Fibroblast of gingiva (primary cell): ENCODE measurements around the gene CBX8.

Source experiments
- DNase-seq: peaks from one replicate; pipeline ENCODE4 v3.0.0-alpha.2; 2011; ENCODE audit warnings: low read depth

Gene CBX8

DNA sequence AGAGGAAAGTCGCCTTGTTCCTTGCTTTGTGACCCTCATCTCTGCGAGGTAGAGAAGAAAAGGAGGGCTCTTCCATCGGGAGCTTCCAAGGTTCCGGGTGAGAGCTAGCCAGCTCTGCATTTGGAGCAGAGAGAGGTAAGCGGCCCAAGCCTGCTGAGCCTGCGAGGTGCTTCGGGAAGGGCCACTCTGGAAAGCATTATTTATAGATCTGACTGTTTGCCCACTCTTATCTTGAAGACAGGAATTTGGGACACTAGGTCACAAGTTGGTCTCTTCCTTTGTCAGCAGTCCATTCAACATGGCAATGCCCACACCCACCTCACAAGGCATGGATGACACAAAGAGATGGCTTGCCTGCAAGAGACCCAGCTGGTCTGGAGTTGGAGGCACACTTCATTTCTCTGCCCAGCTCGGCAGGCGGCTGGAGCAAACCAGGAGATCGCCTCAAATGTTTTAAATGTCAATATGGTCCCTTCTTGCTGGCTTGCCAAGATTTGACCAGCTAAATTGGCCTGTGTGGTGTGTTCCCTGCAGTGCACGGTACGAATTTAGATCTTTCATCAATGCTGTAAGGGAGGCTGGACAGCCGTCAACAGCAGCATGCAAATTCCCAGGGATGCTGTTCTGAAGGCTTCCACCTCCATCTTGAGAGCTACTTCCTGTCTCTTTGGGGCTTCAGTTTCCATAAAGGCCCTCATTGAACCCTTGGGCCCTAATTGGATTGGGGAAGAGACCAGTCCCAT lies 22.8 kb upstream of the CBX8 start:
- no peak for DNase-seq

DNA sequence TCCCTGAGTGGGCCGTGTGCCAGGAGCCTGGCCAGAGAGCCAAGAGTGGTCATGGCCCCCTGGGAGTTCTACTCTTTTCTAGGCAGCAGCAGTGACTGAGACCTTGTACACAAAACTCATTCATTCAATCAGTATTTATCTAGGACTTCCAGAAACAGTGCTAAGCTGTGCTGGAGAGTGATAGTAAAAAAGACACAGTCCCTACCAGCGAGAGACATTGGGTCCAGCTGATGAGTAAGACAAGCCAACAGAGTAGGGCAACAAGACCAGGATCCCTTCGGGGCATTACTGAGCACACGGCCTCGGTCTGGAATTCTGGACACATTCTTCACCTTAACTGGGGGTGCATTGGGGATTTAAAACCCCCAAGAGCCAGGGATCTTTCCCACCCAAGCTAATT lies 22.2 kb upstream of the CBX8 start:
- no peak for DNase-seq

DNA sequence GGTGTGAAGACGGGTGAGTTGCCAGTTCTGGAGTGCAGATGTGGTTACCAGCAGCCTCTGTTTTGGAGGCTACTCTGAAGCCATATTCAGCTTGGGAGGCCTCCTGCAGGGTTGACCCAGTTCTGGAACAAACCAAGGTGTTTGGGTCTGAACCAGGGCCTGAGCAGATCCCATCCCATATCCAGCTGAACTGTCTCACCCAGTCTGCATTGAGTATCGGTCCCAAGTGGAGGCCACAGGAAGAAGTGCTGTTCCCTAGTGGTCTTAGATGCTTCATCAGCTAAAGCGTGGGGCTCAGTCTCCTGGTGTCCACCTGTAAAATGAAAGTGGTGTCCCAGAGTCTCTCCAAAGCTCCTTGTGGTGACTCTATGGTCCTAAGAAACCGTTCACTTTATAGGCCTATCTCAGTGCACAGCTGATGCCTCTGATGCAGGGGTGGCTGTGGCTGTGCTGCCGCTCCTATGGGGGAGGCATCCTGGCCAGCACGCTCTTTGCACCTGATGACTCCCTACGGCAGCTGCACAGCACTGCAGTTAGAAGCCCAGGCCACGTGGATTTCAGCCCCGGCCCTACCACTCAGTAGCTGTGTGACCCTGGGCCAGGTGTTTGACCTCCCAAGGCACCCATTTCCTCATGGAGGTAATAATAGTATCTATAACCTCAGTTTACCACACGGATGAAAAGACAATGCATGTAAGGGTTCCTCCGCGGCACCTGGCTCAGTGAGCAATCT lies 21.3 kb upstream of the CBX8 start:
- DNase-seq: no peak

DNA sequence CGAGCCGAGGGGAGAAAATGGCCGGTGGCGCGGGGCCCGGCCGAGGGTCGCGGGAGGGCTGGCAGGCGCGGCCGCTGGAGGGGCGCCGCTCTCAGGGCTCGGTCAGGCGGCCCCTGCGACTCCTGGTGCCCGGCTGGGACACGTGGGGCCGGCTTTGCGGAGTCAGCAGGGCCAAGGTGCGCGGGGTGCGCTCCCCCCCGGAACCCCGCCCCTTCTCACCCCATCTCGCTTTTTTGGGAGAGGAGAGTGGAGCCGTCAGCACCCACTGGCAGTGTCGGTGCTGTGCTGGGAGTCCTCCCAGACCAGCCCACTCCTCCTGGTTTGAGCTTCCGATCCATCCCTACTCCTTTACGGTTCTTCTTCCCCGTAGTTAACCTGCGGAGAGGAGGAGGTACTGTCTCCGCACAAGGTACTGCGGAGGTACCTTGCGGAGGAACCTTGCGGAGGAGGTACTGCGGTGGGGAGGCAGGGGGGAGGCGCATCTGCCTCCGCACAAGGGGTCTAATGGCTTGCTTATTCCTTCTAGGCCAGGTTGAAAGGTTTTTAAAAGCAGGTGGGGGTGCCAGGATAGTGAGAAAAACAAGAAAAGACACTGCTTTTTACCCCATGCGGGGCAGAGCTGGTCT lies 19.1 kb upstream of the CBX8 start:
- DNase-seq: no peak

DNA sequence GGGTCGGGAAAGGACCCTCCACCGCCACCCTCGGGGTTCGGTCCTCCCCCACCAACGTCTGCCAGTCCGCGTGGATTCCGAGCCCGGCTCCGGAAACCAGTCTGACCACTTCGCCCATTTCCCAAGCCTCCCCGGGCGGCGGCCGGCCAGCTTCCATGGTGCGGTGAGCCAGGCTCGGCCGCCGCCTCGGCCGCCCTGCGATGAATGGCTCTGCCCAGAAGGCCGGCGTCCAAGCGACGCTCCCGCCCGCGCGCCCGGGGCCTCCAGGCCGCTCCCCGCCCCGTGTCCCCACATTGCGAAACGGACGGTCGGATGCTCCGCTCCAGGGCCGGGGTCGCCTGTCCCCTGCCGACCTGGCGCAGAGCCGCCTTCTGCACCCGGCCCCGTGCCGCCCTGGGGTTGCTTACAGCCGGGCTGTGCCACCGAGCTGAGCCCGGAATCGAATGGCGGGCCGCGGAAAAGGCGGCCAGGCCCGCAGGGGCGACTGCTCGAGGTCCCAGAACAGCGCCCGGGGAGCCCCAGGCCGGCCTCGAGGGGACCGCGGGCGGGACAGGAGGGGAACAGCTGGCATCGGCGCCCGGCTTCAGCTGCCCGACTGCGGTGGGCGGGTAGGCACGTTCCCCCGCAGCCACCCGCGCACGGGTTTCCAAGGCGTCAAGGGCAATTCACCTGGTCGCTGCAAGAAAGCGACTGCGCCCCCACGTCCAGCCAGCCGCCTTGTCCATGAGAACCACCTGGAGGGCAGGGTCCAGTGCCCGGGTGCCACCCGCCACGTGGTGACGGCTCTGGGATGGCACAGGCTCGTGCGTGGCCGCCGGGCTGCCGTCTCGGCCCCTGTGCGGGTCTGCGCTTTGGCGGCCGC lies 18.3 kb upstream of the CBX8 start:
- DNase-seq: peak; percentile 31

DNA sequence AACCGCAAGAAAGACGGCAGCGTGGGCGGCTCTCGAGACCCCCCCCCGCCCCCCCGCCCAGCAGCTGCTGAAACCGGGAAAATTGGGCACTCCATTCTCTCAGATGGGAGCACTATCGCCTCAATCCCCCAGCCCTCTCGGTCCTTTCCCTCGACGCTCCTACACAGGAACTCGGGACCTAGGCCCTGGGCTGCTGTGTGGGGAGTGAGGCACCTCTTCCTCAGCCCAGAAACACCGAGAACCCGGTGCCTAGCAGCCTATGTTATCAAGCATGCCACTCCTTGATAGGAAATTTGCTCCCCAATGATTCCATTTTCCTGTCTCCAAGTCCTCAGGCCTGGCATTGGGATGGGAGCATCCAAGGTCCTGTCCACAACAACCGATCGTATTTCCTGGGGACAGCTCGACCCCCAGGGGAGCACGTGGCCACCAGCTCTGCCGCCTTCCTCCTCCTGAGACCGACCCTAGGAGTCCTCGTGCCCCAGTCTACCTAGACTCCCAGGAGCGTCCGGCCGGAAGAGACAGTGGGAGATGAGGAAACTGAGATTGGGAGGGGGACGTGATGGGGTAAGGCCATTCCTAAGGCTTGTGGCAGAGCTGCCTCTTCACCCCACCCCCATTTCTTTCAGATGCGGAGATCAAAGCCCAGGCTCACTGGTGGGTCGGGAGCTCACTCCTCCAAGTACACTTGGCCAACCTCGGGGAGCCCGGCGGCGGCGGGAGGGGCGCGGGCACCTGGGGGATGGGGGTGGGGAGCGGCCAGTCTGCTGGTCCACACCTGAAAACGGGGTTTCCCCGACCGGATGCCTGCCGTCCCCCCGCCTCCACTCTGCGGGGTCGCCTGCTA lies 17.5 kb upstream of the CBX8 start:
- DNase-seq: no peak

DNA sequence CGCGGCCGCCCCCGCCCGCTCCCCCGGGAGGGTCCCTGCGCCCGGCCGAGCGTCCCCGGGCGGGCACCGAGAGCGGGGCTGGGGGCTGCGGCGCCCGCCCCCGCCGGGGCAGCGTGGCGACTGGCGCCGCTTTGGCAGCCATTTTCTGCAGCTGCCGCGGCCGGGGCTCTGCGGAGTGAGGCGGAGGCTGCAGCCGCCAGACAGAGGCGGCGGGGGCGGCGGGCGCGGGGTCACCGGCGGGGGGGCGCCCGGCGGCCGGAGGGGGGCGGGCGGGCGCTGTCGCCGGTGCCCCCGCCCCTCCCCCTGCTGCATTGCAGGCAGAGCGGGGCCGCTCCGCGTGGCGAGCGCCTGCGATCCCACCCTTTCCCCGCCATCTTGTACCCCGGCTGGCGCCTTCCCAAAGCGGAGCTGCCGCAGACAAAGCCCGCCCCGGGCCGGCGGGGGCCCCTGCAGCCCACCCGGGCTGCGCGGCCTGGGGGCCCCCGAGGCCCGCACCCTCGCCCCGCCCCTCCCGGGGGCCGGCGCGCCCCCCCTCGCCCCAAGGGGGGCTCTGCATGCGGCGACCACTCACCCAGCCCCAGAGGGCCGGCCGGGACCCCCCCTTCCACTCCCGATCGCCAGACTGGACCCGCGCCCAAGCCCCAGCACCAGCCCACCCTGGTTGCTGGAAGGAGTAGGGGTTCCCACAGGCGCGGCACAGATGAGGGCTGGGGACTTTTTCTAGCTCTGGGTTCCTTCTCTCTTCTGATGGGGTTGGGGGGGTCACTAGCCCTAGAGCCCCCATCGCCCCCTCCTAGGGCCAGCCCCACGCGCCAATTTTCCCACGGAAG lies 16.6 kb upstream of the CBX8 start:
- no peak for DNase-seq

DNA sequence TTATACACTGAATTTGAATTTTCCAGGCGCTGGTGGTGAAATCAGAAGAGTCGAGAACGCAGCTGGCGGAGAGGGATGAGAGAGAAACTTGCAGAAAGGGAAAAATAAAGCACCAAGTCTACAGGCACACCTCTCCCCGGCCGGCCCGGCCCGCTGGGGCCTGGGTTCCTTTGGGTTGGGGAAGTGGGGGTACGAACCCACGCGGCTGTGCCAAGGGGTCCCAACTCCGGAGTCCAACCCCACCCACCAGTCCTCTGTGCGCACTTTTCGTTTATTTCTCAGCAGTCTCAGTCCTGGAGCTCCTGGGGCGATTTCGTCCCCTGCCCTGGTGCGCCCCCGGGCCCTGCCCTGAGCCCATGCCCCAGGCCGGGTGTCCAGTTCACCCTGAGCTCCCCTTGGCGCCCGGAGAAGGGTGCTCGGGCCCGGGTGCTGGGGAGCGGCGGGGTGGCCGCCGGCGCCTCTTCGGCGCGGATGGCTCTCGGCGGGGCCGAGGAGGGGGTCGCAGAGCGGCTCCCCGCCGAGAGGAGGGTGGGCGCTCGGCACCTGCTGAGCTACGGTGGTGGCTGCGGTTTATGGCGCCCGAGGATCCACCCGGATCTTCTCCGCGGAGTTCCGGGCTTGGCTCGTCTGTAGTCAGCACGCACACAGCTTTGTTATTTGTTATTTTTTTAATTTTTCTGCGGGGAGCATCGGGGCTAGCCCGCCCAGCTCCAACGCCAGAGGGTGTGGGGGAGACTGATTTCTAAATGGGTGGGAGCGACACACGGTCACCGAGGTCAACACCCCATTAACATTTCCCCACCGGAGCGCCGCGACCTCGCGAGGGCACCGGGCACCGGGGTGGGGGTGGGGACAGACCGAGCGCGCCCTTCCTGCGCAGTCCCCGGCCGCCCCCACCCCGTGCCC lies 15.7 kb upstream of the CBX8 start:
- DNase-seq: no peak

DNA sequence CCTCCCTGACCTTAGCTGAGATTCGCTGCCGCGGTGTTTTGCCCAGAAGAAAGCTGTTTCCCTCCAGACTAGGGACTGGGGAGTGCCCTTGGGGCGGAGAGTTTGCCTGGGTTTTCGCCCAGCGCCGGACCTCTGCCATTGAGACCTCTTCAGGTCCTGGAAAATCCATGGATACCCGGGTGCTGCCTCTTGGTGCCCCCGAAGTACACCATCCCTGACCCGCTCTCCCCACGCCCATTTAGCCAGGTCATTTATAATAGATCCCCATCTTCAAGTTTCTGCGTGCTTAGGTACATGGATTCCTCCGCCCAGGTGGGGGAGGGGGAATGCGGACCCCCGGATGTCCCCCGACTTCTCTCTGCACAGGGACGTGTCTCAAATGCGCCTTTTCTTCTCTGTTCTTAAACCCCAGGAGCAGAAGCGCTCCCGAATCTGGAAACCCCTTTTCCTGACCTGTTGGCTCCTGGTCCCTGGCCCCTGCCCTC lies 15.0 kb upstream of the CBX8 start:
- no peak for DNase-seq

DNA sequence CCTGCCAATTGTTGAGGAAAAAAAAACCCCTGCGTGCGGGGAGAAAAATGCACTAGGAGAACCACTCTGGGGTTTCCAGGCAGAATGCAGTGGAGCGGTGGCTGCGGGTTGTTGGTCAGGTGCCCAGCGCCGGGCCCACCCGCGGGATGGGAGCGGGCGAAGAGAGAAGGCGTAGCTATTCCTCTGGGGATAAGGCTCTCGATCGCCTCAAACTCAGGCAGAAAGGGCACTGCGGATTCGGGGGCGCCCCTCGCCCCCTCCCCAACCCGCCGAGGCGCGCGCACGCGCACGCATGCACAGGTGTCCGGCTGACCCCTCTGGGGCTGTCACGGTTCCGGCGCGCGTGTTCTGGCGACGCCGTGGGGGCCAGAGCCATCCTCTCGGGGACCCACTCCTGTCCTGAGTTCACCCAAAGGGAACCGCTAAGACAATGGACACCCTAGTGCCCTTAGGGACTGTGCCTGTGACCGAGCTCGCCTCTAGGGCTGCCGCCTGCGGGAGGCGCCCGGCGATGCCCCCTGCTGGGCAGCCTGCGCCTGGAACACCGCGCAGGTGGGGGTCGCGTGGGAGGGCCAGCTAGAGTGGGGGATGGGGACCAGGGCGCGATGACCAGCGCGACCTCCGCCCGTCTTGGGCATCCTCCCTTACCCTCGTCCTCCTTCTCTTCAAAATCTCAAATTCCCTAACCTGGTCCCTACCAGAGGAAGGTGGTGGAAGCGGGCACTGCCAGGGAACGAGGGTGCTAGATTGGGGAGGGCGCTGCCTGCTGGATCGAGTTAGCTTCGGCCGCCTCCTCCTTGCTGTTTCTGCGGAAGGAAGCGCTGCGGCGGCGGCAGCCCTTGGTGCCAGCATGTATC lies 14.4 kb upstream of the CBX8 start:
- DNase-seq: no peak

DNA sequence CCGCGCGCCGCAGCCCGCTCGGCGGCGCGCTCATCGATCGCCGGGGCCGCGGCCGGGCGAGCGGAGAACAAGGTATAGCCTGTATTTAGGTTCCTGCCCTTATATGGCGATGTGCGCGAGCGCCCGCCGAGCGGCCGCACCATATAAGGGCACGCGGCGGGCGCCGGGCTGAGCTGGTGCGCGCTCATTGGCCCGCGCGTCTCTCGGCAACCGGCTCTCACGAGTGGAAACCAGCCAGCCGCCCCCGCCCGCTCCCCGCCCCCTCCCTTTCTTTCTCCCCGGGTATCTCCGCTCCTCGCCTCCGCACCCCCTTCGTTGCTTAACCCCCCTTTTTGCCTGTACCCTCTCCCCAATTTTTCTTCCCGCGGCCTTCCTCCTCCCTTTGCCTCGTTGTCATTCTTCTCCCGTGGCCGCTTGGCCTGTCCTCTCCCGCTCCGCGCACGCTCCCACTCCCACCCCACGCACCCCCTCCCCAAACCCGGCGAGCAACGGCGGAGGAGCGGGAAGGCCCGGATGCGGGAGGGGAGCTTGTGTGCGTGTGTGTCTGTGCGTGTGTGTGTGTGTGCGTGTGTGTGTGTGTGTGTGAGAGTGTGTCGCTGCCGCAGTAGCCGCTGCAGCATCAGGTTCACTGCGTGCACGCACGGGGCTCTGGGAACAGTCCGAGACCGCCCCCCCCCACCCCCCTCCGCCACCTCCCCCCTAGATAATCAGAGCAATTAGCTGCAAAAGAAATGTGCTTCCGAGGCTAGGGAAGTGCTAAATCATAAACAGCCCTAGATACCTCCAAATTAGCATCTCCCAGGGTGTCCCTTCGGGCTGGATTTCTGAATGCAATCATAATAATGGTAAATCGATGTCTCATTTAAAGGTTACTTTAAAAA lies 13.5 kb upstream of the CBX8 start:
- DNase-seq: no peak

DNA sequence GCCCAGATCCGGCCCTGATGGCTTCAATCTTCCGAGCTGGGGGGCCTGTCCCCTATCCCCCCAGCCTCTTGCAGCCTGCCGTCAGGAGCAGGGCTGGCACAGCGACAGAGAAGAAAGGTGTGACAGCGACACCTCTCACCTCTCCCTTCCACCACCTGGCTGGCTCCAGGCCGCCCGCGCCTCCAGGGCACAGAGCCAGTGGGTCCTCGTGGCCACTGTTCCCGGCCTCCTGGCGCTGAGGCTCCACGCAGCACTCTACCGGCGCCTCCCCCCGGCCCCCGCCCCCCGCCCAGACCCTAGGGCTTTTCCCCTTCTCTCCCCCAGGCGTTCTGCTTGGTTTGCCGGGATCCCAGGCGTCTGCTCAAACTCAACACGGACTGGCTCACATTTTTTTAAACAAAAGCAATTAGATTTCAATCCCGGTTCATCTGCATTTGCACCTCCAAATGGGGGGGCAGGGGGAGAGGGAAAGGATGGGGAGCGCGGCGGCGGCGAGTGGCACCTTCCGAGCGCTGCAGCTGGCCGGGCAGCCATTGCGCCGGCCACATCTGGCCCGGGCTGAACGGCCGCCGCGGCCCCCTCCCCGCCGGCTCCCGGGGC lies 12.8 kb upstream of the CBX8 start:
- DNase-seq: no peak

DNA sequence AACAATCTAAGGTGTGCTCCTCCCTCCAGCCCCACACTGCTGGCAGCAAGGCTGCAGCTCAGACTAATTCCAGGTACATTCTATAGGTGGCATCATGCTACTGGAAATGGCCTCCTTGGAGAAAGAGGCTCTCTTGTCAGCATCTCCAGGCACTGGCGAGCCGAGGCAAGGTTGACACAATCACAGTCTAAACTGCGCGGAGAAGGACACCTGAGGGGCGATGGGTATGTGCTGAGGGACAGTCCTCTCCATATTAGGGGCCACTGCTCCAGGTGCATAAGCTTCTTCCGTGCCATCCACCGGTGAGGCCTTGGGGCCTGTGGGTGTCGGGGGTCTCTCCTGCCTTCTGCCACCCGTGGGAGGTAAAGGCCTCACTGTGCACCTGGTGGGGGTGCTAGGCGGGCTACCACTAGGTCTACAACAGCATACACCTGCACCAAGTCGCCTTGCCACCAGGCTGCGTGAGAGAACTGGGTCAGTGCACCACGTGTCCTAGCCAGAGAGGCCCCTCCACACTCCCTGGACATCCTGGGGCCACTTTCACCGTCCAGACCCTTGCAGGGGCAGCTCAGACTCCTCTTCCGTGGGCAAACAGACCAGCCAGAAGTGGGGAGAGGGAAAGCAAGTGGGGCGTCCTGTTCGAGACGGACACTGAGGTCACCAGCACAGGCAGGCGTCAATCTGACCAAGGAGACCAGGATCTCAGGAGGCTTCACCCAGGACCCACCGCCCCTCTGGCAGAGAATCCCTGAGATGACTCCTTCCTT lies 12.1 kb upstream of the CBX8 start:
- no peak for DNase-seq

DNA sequence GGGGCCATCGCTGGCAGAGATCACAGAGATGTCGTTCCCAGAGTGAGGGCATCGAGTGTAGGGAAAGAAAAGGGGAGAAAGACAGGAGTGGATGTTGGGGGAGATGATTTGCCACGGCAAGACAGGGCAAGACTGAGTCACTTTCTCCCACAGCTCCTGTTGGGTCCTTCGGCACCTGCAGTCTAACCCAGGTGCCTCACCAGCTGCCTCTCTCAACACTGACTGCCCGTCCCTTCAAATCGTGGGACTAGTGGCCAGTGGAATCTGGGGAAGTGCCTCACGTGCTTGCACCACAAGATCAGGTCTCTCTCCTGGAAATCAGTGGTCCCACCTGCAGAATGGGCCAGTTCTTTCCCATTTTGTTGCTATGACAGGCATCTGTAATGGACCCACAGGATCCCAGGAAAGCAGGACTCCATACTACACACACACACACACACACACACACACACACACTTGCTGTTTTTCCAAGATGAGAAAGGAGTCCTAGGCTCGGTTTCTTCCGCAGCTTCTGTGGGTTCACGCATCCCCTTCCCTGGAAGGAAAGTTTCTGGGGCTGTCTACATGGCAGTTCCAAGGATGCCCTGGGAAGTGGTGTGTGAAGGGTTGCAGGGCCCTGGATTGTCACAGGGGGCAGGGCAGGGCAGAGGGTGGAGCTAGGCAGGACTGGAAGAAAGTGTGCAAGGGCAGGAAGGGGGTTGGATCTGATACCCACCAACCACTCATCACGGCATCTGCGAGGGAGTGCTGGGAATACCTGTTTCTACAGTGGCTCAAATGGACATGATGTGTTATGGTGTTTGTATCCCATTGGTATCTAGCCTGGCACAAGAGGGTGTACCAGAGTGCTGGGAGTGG lies 10.2 kb upstream of the CBX8 start:
- DNase-seq: no peak

DNA sequence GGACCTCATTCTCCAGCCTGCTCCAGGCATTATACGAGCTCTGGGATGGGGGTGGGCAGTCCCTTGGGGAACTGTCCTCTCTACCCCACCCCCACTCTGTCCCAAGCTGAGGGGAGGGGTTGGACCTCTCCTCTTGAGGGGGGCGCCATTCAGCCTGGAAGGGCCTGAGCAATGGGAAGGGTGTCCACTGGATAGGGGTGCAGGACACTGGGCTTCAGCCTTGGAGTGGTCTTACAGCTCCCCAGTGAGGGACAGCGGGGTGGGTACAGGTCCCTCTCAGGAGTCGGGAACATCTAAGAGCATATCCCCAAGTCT lies 9.5 kb upstream of the CBX8 start:
- no peak for DNase-seq
